Endothelial cell of umbilical vein (primary cell): Measurements from ENCODE around the gene TNFSF9. TPM values are rescaled to one million over a fixed set of nuclear protein-coding genes. Genes with fewer than 3 reads are reported as not detected.

Source experiments
- BruUV-seq: library from RNA; stranded (reverse); fragments of 400-500 nt; replicated peaks from 2 replicates; lab custom pipeline; 2021; lab: Mats Ljungman, UMichigan
- CTCF ChIA-PET: fragments of 300-600, 350-600 bp; sonication (Branson Sonifier 250); formaldehyde crosslinking; loops from one replicate; lab custom pipeline; 2021; ENCODE audit warnings: antibody characterized with exemption, inconsistent platforms; lab: Charles Lee
- POLR2A ChIA-PET: fragments of 300-600, 350-600 bp; sonication (Branson Sonifier 250); formaldehyde crosslinking; loops from one replicate; lab custom pipeline; 2021; ENCODE audit warnings: antibody characterized with exemption, inconsistent platforms; lab: Charles Lee
- DNase-seq: peaks from one replicate; pipeline ENCODE4 v3.0.0-alpha.2; 2011; ENCODE audit warnings: low read depth, low spot score
- FAIRE-seq: peaks from 2 replicates; lab custom pipeline; 2011; peaks lifted over from hg19 to GRCh38; lab: Jason Lieb, UNC
- H2AFZ ChIP-seq: 2 replicates; pipeline ENCODE4 v1.6.0; 2012; ENCODE audit warnings: low read depth, low read length, control low read depth, inconsistent platforms
- H3K27ac ChIP-seq: 2 replicates; pipeline ENCODE4 v1.5.1; 2011; ENCODE audit warnings: low read depth, mild to moderate bottlenecking, control low read depth, low read length, moderate library complexity; ENCODE audit not compliant: insufficient read depth
- H3K27me3 ChIP-seq, 2 experiments: 2 replicates each; pipeline versions ENCODE4 v1.6.0 to v1.6.1; 2011; ENCODE audit warnings: low read length in 2 of 2, mixed read lengths in 1 of 2; ENCODE audit not compliant: control insufficient read depth in 2 of 2, insufficient read depth in 2 of 2
- H3K36me3 ChIP-seq, 2 experiments: 2 replicates in 1 of 2; 3 replicates in 1 of 2; pipeline ENCODE4 v1.5.1; 2011; ENCODE audit warnings: low read length in 2 of 2, mild to moderate bottlenecking in 1 of 2, moderate library complexity in 1 of 2; ENCODE audit not compliant: control insufficient read depth in 2 of 2, insufficient read depth in 2 of 2; ENCODE audit errors: extremely low read depth in 1 of 2
- H3K4me1 ChIP-seq: 3 replicates; pipeline ENCODE4 v1.5.1; 2011; ENCODE audit warnings: mild to moderate bottlenecking, low read length; ENCODE audit not compliant: control insufficient read depth, insufficient read depth; ENCODE audit errors: extremely low read depth
- H3K4me2 ChIP-seq: 2 replicates; pipeline ENCODE4 v1.6.1; 2011; ENCODE audit warnings: low read length, control low read depth, mixed read lengths; ENCODE audit not compliant: insufficient read depth
- H3K4me3 ChIP-seq, 3 experiments: fragments of 200-600 bp in 1 of 3; sonication (generic), shearing (Covaris generic) in 1 of 3; replicated peaks in 1 of 3; 2 replicates each; pipeline ENCODE4 v1.5.1; 2011 to 2016; ENCODE audit warnings: control low read depth in 3 of 3, low read length in 3 of 3, mild to moderate bottlenecking in 2 of 3, inconsistent platforms in 1 of 3, low read depth in 1 of 3, moderate library complexity in 1 of 3; ENCODE audit not compliant: insufficient read depth in 1 of 3
- H3K79me2 ChIP-seq: 2 replicates; pipeline ENCODE4 v1.6.0; 2012; ENCODE audit warnings: low read length, inconsistent platforms; ENCODE audit not compliant: control insufficient read depth, insufficient read depth
- H3K9ac ChIP-seq: replicated peaks from 2 replicates; pipeline ENCODE3; 2011; ENCODE audit warnings: low read length, control low read depth; ENCODE audit not compliant: insufficient read depth; ENCODE audit errors: extremely low read depth
- H3K9me1 ChIP-seq: replicated peaks from 3 replicates; pipeline ENCODE4 v1.6.0; 2011; ENCODE audit warnings: mild to moderate bottlenecking, low read length; ENCODE audit not compliant: control insufficient read depth, insufficient read depth; ENCODE audit errors: extremely low read depth
- H3K9me3 ChIP-seq: replicated peaks from 2 replicates; pipeline ENCODE4 v1.5.1; 2012; ENCODE audit warnings: low read length, inconsistent platforms; ENCODE audit not compliant: control insufficient read depth, insufficient read depth
- H4K20me1 ChIP-seq: replicated peaks from 2 replicates; pipeline ENCODE3; 2011; ENCODE audit warnings: mild to moderate bottlenecking, low read length; ENCODE audit not compliant: control insufficient read depth, insufficient read depth; ENCODE audit errors: extremely low read depth
- CTCF ChIP-seq, 2 donors: IDR thresholded peaks; 1 replicate in 1 of 2; 2 replicates in 1 of 2; pipeline ENCODE4 v1.5.1; 2011; ENCODE audit warnings: low read length in 2 of 2, mild to moderate bottlenecking in 2 of 2, moderate library complexity in 2 of 2, control low read depth in 1 of 2, inconsistent platforms in 1 of 2, low read depth in 1 of 2; ENCODE audit not compliant: insufficient read depth in 1 of 2; ENCODE audit errors: extremely low read depth in 1 of 2
- EZH2 ChIP-seq: IDR thresholded peaks from 2 replicates; pipeline ENCODE4 v1.6.1; 2012; ENCODE audit warnings: borderline replicate concordance, low read depth, mild to moderate bottlenecking, moderate library complexity, low read length, inconsistent platforms; ENCODE audit not compliant: severe bottlenecking
- FOS ChIP-seq: IDR thresholded peaks from 2 replicates; pipeline ENCODE4 v1.6.1; 2011; ENCODE audit warnings: mild to moderate bottlenecking, low read length, moderate library complexity, borderline replicate concordance; ENCODE audit not compliant: insufficient read depth
- GATA2 ChIP-seq: IDR thresholded peaks from 2 replicates; pipeline ENCODE4 v1.7.0; 2011; ENCODE audit warnings: low read depth, mild to moderate bottlenecking, moderate library complexity, mixed read lengths, low read length; ENCODE audit not compliant: insufficient read length, insufficient read depth
- JUN ChIP-seq: IDR thresholded peaks from 2 replicates; pipeline ENCODE4 v1.6.1; 2011; ENCODE audit warnings: borderline replicate concordance, low read depth; ENCODE audit not compliant: insufficient read length, insufficient read depth
- MAX ChIP-seq: IDR thresholded peaks from 2 replicates; pipeline ENCODE4 v1.6.1; 2011; ENCODE audit not compliant: insufficient read depth, insufficient read length
- MYC ChIP-seq: IDR thresholded peaks from one replicate; pipeline ENCODE4 v1.6.1; 2011; ENCODE audit warnings: mild to moderate bottlenecking, low read depth, low read length
- POLR2A ChIP-seq: IDR thresholded peaks from 2 replicates; pipeline ENCODE4 v1.6.1; 2012; ENCODE audit warnings: low read depth, mild to moderate bottlenecking, control low read depth, low read length
- POLR2AphosphoS5 ChIP-seq: IDR thresholded peaks from 2 replicates; pipeline ENCODE4 v1.6.1; 2012; ENCODE audit warnings: low read depth, mild to moderate bottlenecking, control low read depth, low read length, moderate library complexity; ENCODE audit not compliant: insufficient read depth
- dilution Hi-C: fragments of 300-500 bp; cut with MboI; formaldehyde crosslinking; loops from one replicate; pipeline ENCODE4 v1.15.0; 2019; ENCODE audit warnings: low sequenced_read_pairs; ENCODE audit not compliant: extremely low pct_ligation_motif_present
- intact Hi-C: fragments of 100-400 bp; cut with micrococcal nuclease; formaldehyde crosslinking; loops from one replicate; pipeline ENCODE4 v1.10.0; 2022
- polyA plus RNA-seq, 4 experiments: library from polyadenylated mRNA; depleted of rRNA in 3 of 4; stranded (reverse) in 3 of 4; unstranded in 1 of 4; fragments of >200 nt; gene quantifications; 2 replicates each; pipeline versions ENCODE4 v1.2.1 to v1.2.3, GENCODE V29; 2011 to 2012; ENCODE audit warnings: missing spikeins in 1 of 4
- total RNA-seq: library from RNA; stranded (reverse); gene quantifications from 2 replicates; pipeline ENCODE4 v1.2.3, GENCODE V29; 2021

TNFSF9 gene
- total and polyA plus RNA-seq, 2 donors (not counting 3 experiments of a cell fraction or from before 2014, with no cell fraction given), result 0.52 to 0.53 TPM

- DNase-seq (no peak), FAIRE-seq (no peak)
- intact Hi-C loops, result no loop called here
- POLR2A ChIA-PET, result no interaction called here
- Histone ChIP-seq H3K4me1 (no peaks in the 10 kb centered on the region), H3K9ac (no peak overlapping the region), H3K36me3 (no peaks in the 10 kb centered on the region), H3K4me2 (no peak overlapping the region), H3K4me3 (no peak overlapping the region), H3K27ac (no peak overlapping the region), H2AFZ (no peak overlapping the region), H3K9me1 (no peaks in the 10 kb centered on the region), H4K20me1 (no peaks in the 10 kb centered on the region), H3K27me3 (no peaks in the 10 kb centered on the region), H3K79me2 (no peaks in the 10 kb centered on the region), H3K9me3 (no peaks in the 10 kb centered on the region)
- dilution Hi-C loops, result no loop called here
- CTCF ChIA-PET, result interaction anchor here (1.1 kb wide), 1 partner anchor 17 kb away, joined by 3 read pairs; no protein-coding TSS in a partner anchor
- TF ChIP-seq POLR2A (no peak), POLR2AphosphoS5 (no peak), JUN (no peak), GATA2 (no peak), MAX (no peak), CTCF (IDR thresholded peaks at IDR 0.05; ENCODE audit: extremely low read depth in 1 of 2, insufficient read depth in 1 of 2, low read depth in 1 of 2, low read length in 2 of 2) (no peak), EZH2 (no peak), MYC (no peak), FOS (no peak)
- BruUV-seq, result no TSS peak
Observed at GRCh38 chr19:6551091-6551490, 20.3 kb downstream of the TNFSF9 start.
